A673 (cell line): Measurements from ENCODE around the gene ERVFRD-1. TPM values are rescaled to one million over a fixed set of nuclear protein-coding genes. Genes with fewer than 3 reads are reported as not detected.

Experiments
- BruUV-seq: library from RNA; stranded (reverse); fragments of 400-500 nt; replicated peaks from 2 replicates; lab custom pipeline; 2021; lab: Mats Ljungman, UMichigan
- CTCF ChIA-PET: fragments of 300-600 bp; sonication (Branson Sonifier 250); formaldehyde crosslinking; loops from one replicate; lab custom pipeline; 2022; ENCODE audit warnings: antibody characterized with exemption; lab: Charles Lee
- POLR2A ChIA-PET: fragments of 300-600 bp; sonication (Branson Sonifier 250); formaldehyde crosslinking; loops from one replicate; lab custom pipeline; 2022; ENCODE audit warnings: antibody characterized with exemption; ENCODE audit not compliant: low non-redundant PET; lab: Charles Lee
- DNase-seq: peaks from one replicate; pipeline ENCODE4 v3.0.0-alpha.2; 2015; ENCODE audit warnings: low spot score
- H3K27ac ChIP-seq: fragments of 200-600 bp; sonication (generic); 2 replicates; pipeline ENCODE4 v1.5.1; 2016; ENCODE audit warnings: mixed run types, low read depth, mild to moderate bottlenecking, mixed read lengths, antibody characterized with exemption, low read length; ENCODE audit not compliant: poor library complexity, severe bottlenecking
- H3K27me3 ChIP-seq: fragments of 200-600 bp; sonication (generic); replicated peaks from 2 replicates; pipeline ENCODE4 v1.6.1; 2017; ENCODE audit warnings: mixed run types, low read depth, mild to moderate bottlenecking, mixed read lengths, antibody characterized with exemption, low read length; ENCODE audit not compliant: insufficient read depth, poor library complexity
- H3K36me3 ChIP-seq: fragments of 200-600 bp; sonication (generic); 2 replicates; pipeline ENCODE4 v1.6.1; 2016; ENCODE audit warnings: mixed run types, mild to moderate bottlenecking, mixed read lengths, antibody characterized with exemption, low read length; ENCODE audit not compliant: insufficient read depth, poor library complexity, severe bottlenecking
- H3K4me1 ChIP-seq: fragments of 200-600 bp; sonication (generic); 2 replicates; pipeline ENCODE4 v1.6.1; 2017; ENCODE audit warnings: mixed run types, mild to moderate bottlenecking, mixed read lengths, antibody characterized with exemption, low read length; ENCODE audit not compliant: insufficient read depth, poor library complexity, severe bottlenecking
- H3K4me3 ChIP-seq: fragments of 200-600 bp; sonication (generic); 2 replicates; pipeline ENCODE4 v1.5.1; 2016; ENCODE audit warnings: low read depth, mixed run types, mild to moderate bottlenecking, mixed read lengths, low read length; ENCODE audit not compliant: poor library complexity, severe bottlenecking
- H3K9me3 ChIP-seq: fragments of 200-600 bp; sonication (generic); 2 replicates; pipeline ENCODE4 v1.6.1; 2016; ENCODE audit warnings: mixed run types, low read depth, mild to moderate bottlenecking, mixed read lengths, antibody characterized with exemption, low read length; ENCODE audit not compliant: poor library complexity, severe bottlenecking
- CTCF ChIP-seq: fragments of 300-800, 200-600 bp; sonication (generic); conservative IDR thresholded peaks from 2 replicates; pipeline ENCODE4 v1.5.1; 2017; ENCODE audit warnings: low read depth, mild to moderate bottlenecking, antibody characterized with exemption, low read length, moderate library complexity, mixed read lengths
- EZH2 ChIP-seq: fragments of 200-600 bp; sonication (generic); IDR thresholded peaks from 2 replicates; pipeline ENCODE4 v1.6.1; 2017; ENCODE audit warnings: borderline replicate concordance, low read depth, mild to moderate bottlenecking, mixed read lengths, antibody characterized with exemption, low read length; ENCODE audit not compliant: poor library complexity, severe bottlenecking
- intact Hi-C: fragments of 100-400 bp; cut with micrococcal nuclease; formaldehyde crosslinking; loops from one replicate; pipeline ENCODE4 v1.10.0; 2022; ENCODE audit not compliant: unreplicated experiment
- total RNA-seq: library from RNA; stranded (reverse); gene quantifications from 2 replicates; pipeline ENCODE4 v1.2.3, GENCODE V29; 2021

Gene ERVFRD-1
- total RNA-seq, 1 experiment from 2014 or later: 0.11 TPM

- intact Hi-C loops: no loop called here
- no peaks in the 10 kb centered on the region for H3K27me3 ChIP-seq
- no peak overlapping the region for H3K4me3 ChIP-seq
- H3K27ac ChIP-seq: peak overlapping the region; percentile 67
- no peaks in the 10 kb centered on the region for H3K9me3 ChIP-seq
- BruUV-seq: no TSS peak
- TF ChIP-seq EZH2: no peak
- TF ChIP-seq CTCF: no peak
- peaks cover 21% of the 10 kb centered on the region for H3K4me1 ChIP-seq
- no peaks in the 10 kb centered on the region for H3K36me3 ChIP-seq
- ChIA-PET POLR2A (interaction anchor here (0.7 kb wide), 1 partner anchor 133 kb away, joined by 5 read pairs; no protein-coding TSS in a partner anchor), CTCF (no interaction called here)
- DNase-seq: peak; percentile 80
Observed at GRCh38 chr6:11111769-11112437, 378 bp upstream of the ERVFRD-1 start.

- no peak overlapping the region for H3K27ac ChIP-seq
- TF ChIP-seq CTCF: no peak
- TF ChIP-seq EZH2: no peak
- H3K4me1 ChIP-seq: peaks cover 13% of the 10 kb centered on the region
- no peak overlapping the region for H3K4me3 ChIP-seq
- no peaks in the 10 kb centered on the region for H3K9me3 ChIP-seq
- DNase-seq: no peak
- H3K36me3 ChIP-seq: no peaks in the 10 kb centered on the region
- BruUV-seq: no TSS peak
- intact Hi-C loops: no loop called here
- H3K27me3 ChIP-seq: no peaks in the 10 kb centered on the region
- ChIA-PET POLR2A (no interaction called here), CTCF (no interaction called here)
Observed at GRCh38 chr6:11108726-11109125, 2.8 kb downstream of the ERVFRD-1 start.

- no TSS peak for BruUV-seq
- POLR2A ChIA-PET: no interaction called here
- H3K4me1 ChIP-seq: no peaks in the 10 kb centered on the region
Observed at GRCh38 chr6:11103065-11103464, 8.5 kb downstream of the ERVFRD-1 start.

More at GRCh38 chr6:11103065-11103464, 8.5 kb downstream of the ERVFRD-1 start:
- Histone ChIP-seq H3K27ac (no peak overlapping the region), H3K27me3 (no peaks in the 10 kb centered on the region), H3K4me3 (no peak overlapping the region), H3K36me3 (peaks cover 5% of the 10 kb centered on the region), H3K9me3 (peaks cover 3% of the 10 kb centered on the region)
- CTCF ChIA-PET: no interaction called here
- TF ChIP-seq EZH2: no peak
- TF ChIP-seq CTCF: no peak
- DNase-seq: no peak
- intact Hi-C loops: no loop called here
